A549 (cell line): ENCODE results near the gene KCNC2. TPM values are rescaled to one million over a fixed set of nuclear protein-coding genes. Genes with fewer than 3 reads are reported as not detected.

ENCODE experiments used
- ATAC-seq, 2 experiments: fragments of 200-7000 bp in 1 of 2; fragments of >200 bp in 1 of 2; cut with Nextera tagmentation in 1 of 2; cut with Tn5 transposase in 1 of 2; 3 replicates each; pipeline versions ENCODE4 v1.8.0 to v1.9.1; 2018 to 2020; ENCODE audit warnings: mild to moderate bottlenecking in 1 of 2, moderate library complexity in 1 of 2
- CTCF ChIA-PET: fragments of 300-600 bp; sonication (Branson Sonifier 250); formaldehyde crosslinking; extraction: SDS; loops from one replicate; lab custom pipeline; 2021; ENCODE audit warnings: antibody characterized with exemption, inconsistent platforms; lab: Yijun Ruan, JAX
- POLR2A ChIA-PET: fragments of 350-600 bp; formaldehyde crosslinking; extraction: SDS; loops from one replicate; lab custom pipeline; 2021; ENCODE audit warnings: antibody characterized with exemption, inconsistent platforms; lab: Yijun Ruan, JAX
- DNase-seq, 2 experiments: peaks; one replicate each; pipeline versions ENCODE4 v3.0.0 to v3.0.0-alpha.2; 2011 to 2016; ENCODE audit warnings: low read depth in 1 of 2, low spot score in 1 of 2
- FAIRE-seq: peaks from 2 replicates; lab custom pipeline; 2011; peaks lifted over from hg19 to GRCh38; lab: Jason Lieb, UNC
- H3K27ac ChIP-seq, 2 experiments: fragments of >200 bp; sonication (Bioruptor Twin); formaldehyde crosslinking; 3 replicates each; pipeline ENCODE4 v1.5.1; 2016 to 2017
- H3K4me1 ChIP-seq: fragments of >200 bp; sonication (Bioruptor Twin); formaldehyde crosslinking; 3 replicates; pipeline ENCODE4 v1.6.1; 2016
- H3K4me2 ChIP-seq: fragments of >200 bp; sonication (Bioruptor Twin); formaldehyde crosslinking; 3 replicates; pipeline ENCODE4 v1.6.1; 2016
- H3K4me3 ChIP-seq: fragments of >200 bp; sonication (Bioruptor Twin); formaldehyde crosslinking; 3 replicates; pipeline ENCODE4 v1.5.1; 2016
- H3K9me3 ChIP-seq: fragments of >200 bp; sonication (Bioruptor Twin); formaldehyde crosslinking; 3 replicates; pipeline ENCODE4 v1.6.1; 2016
- BHLHE40 ChIP-seq: IDR thresholded peaks from 2 replicates; pipeline ENCODE4 v1.6.1; 2012; ENCODE audit warnings: low read depth, low read length, inconsistent platforms
- CHD4 ChIP-seq: fragments of 200-600 bp; sonication (generic); IDR thresholded peaks from 2 replicates; pipeline ENCODE4 v1.6.1; 2016; ENCODE audit warnings: antibody characterized with exemption, mild to moderate bottlenecking, borderline replicate concordance
- EP300 ChIP-seq, 2 experiments: fragments of >200 bp; sonication (Bioruptor Twin); formaldehyde crosslinking; IDR thresholded peaks; 2 replicates in 1 of 2; 3 replicates in 1 of 2; pipeline ENCODE4 v1.6.1; 2016 to 2017
- FOSL2 ChIP-seq, 2 experiments: fragments of 450-650 bp in 1 of 2; fragments of >200 bp in 1 of 2; sonication (Bioruptor Twin) in 1 of 2; formaldehyde crosslinking; IDR thresholded peaks; 2 replicates each; pipeline versions ENCODE4 v1.5.0 to v1.6.1; 2016 to 2020; ENCODE audit warnings: mild to moderate bottlenecking in 1 of 2, moderate library complexity in 1 of 2
- GATA3 ChIP-seq: IDR thresholded peaks from 2 replicates; pipeline ENCODE4 v1.6.1; 2012; ENCODE audit warnings: borderline replicate concordance
- HDAC2 ChIP-seq: fragments of 200-600 bp; sonication (generic); IDR thresholded peaks from 2 replicates; pipeline ENCODE4 v1.6.1; 2016
- KDM5A ChIP-seq: fragments of 200-600 bp; sonication (generic); IDR thresholded peaks from 2 replicates; pipeline ENCODE4 v1.6.1; 2016; ENCODE audit warnings: antibody characterized with exemption, mild to moderate bottlenecking
- MAZ ChIP-seq: fragments of 150-350 bp; IDR thresholded peaks from 2 replicates; pipeline ENCODE4 v1.6.1; 2014; ENCODE audit warnings: antibody characterized with exemption, low read depth, low read length, borderline replicate concordance
- NPAS2 ChIP-seq: fragments of 250-450 bp; sonication (Bioruptor Pico); IDR thresholded peaks from 2 replicates; pipeline ENCODE4 v1.8.0; 2022; ENCODE audit warnings: mild to moderate bottlenecking, moderate library complexity, borderline replicate concordance
- TFCP2L1 ChIP-seq: fragments of 250-450 bp; sonication (Bioruptor Pico); IDR thresholded peaks from 2 replicates; pipeline ENCODE4 v1.5.0; 2021; ENCODE audit warnings: mild to moderate bottlenecking
- ZC3H11A ChIP-seq: fragments of 450-650 bp; IDR thresholded peaks from 2 replicates; pipeline ENCODE4 v1.6.1; 2014; ENCODE audit warnings: antibody characterized with exemption, mild to moderate bottlenecking
- ZFP36 ChIP-seq: fragments of 450-650 bp; IDR thresholded peaks from 2 replicates; pipeline ENCODE4 v1.6.1; 2014; ENCODE audit warnings: borderline replicate concordance; ENCODE audit not compliant: partially characterized antibody
- ZSCAN20 ChIP-seq: fragments of 250-450 bp; sonication (Bioruptor Pico); IDR thresholded peaks from 2 replicates; pipeline ENCODE4 v1.8.0; 2022; ENCODE audit warnings: mild to moderate bottlenecking, moderate library complexity
- WGBS: methylation state at CpG from one replicate; pipeline ENCODE4 v1.1.6; 2017; ENCODE audit errors: missing lambda C conversion rate; 5-methylcytosine and 5-hydroxymethylcytosine counted together
- polyA plus RNA-seq, 4 experiments: library from polyadenylated mRNA; depleted of rRNA in 3 of 4; stranded (reverse); fragments of >200 nt; fragmentation: RNase III in 1 of 4; extraction: RNeasy Plus Mini Kit Qiagen cat#74134 plus additional on column Dnase treatment in 1 of 4; gene quantifications; 2 replicates in 3 of 4; 3 replicates in 1 of 4; pipeline ENCODE4 v1.2.3, GENCODE V29; 2011 to 2017
- TF ChIP-seq, protein P1 (sequence below): fragments of 250-450 bp; sonication (Bioruptor Pico); IDR thresholded peaks from 2 replicates; pipeline ENCODE4 v1.5.0; 2021; ENCODE audit warnings: mild to moderate bottlenecking, moderate library complexity, borderline replicate concordance
- TF ChIP-seq, protein P2 (sequence below): IDR thresholded peaks from 2 replicates; pipeline ENCODE4 v1.6.1; 2012
- TF ChIP-seq, protein P3 (sequence below): fragments of >200 bp; sonication (Bioruptor Twin); formaldehyde crosslinking; IDR thresholded peaks from 3 replicates; pipeline ENCODE4 v1.5.1; 2016
- TF ChIP-seq, protein P4 (sequence below): fragments of 450-650 bp; IDR thresholded peaks from 2 replicates; pipeline ENCODE4 v1.6.1; 2014; ENCODE audit warnings: antibody characterized with exemption
- TF ChIP-seq, protein P5 (sequence below): fragments of >200 bp; sonication (Bioruptor Twin); formaldehyde crosslinking; IDR thresholded peaks from 3 replicates; pipeline ENCODE4 v1.6.1; 2016
- TF ChIP-seq, protein P6 (sequence below): IDR thresholded peaks from 2 replicates; pipeline ENCODE4 v1.6.1; 2012; ENCODE audit warnings: low read depth, borderline replicate concordance
- TF ChIP-seq, protein P7 (sequence below): IDR thresholded peaks from 2 replicates; pipeline ENCODE4 v1.6.1; 2012

Gene KCNC2
- polyA plus RNA-seq, 2 of the 4 experiments (the other 2 are of a cell fraction) = not detected

DNA sequence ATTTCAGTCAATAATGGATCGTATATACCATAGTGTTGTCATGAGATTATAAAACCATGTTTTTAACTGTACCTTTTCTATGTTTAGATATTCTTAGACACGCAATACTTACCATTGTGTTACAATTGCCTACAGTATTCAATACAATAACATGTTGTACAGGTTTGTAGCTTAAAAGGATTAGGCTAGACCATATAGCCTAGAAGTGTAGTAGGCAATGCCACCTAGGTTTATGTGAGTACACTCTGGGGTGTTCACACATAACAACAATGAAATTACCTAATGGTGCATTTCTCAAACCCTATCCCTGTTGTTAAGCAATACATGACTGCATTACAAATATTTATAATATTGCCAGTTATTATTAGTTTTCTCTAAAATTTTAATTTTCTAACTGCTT, 144.2 kb downstream of the KCNC2 start:
- WGBS = 73% methylated on average over 2 of the region's 2 CpGs
- CTCF ChIA-PET = no interaction called here
- H3K9me3 ChIP-seq = no peaks in the 10 kb centered on the region
- FAIRE-seq (no peak), DNase-seq (no peak)
- TF ChIP-seq FOSL2 (IDR thresholded peaks at IDR 0.05) = no peak
- no peak for TF ChIP-seq FOSL2 (CRISPR knock-in tag; IDR thresholded peaks at IDR 0.05)
- no peak for TF ChIP-seq HDAC2
- TF ChIP-seq, protein P1, sequence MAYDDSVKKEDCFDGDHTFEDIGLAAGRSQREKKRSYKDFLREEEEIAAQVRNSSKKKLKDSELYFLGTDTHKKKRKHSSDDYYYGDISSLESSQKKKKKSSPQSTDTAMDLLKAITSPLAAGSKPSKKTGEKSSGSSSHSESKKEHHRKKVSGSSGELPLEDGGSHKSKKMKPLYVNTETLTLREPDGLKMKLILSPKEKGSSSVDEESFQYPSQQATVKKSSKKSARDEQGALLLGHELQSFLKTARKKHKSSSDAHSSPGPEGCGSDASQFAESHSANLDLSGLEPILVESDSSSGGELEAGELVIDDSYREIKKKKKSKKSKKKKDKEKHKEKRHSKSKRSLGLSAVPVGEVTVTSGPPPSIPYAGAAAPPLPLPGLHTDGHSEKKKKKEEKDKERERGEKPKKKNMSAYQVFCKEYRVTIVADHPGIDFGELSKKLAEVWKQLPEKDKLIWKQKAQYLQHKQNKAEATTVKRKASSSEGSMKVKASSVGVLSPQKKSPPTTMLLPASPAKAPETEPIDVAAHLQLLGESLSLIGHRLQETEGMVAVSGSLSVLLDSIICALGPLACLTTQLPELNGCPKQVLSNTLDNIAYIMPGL (CRISPR knock-in tag) = no peak
- no peak for TF ChIP-seq NPAS2 (CRISPR knock-in tag)
- TF ChIP-seq CHD4 = no peak
- no peak for TF ChIP-seq ZFP36
- TF ChIP-seq, protein P2, sequence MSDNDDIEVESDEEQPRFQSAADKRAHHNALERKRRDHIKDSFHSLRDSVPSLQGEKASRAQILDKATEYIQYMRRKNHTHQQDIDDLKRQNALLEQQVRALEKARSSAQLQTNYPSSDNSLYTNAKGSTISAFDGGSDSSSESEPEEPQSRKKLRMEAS = no peak
- no peak for TF ChIP-seq ZC3H11A
- TF ChIP-seq GATA3 = no peak
- TF ChIP-seq, all 56 proteins: peak for 0
- H3K27ac ChIP-seq = no peak overlapping the region
- no peak overlapping the region for H3K4me3 ChIP-seq
- H3K4me1 ChIP-seq = no peaks in the 10 kb centered on the region
- ATAC-seq = no peak
- H3K4me2 ChIP-seq = no peak overlapping the region
- POLR2A ChIA-PET = no interaction called here

DNA sequence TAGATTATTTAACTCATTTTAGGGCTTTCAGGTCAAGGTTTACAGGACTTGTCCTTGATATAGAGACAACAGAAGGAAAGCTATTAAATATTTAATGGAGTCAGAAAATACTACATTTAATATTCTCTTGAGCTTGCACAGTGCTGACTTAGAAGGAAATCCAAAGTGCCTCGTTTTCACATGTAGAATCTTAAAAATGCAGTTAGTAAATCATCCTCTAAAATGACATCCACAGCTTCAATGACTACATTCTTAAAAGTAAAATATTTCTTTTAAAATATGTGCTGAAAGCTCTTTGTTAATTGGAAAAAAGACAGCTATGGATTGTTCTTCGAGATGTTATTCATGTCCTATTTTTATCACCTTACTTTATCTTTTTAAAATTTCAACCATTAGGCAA, 146.9 kb downstream of the KCNC2 start:
- POLR2A ChIA-PET = no interaction called here
- CTCF ChIA-PET = no interaction called here
- FAIRE-seq (no peak), ATAC-seq (no peak), DNase-seq (no peak)
- WGBS = 14% methylated on average over 2 of the region's 2 CpGs
- Histone ChIP-seq H3K4me2 (no peak overlapping the region), H3K27ac (no peak overlapping the region), H3K9me3 (no peaks in the 10 kb centered on the region), H3K4me3 (no peak overlapping the region), H3K4me1 (no peaks in the 10 kb centered on the region)
- TF ChIP-seq ZC3H11A (no peak), EP300 (IDR thresholded peaks at IDR 0.05) (no peak), TFCP2L1 (CRISPR knock-in tag) (no peak), MAZ (no peak), BHLHE40 (no peak), KDM5A (no peak), FOSL2 (IDR thresholded peaks at IDR 0.05) (no peak), FOSL2 (CRISPR knock-in tag; IDR thresholded peaks at IDR 0.05) (no peak), HDAC2 (no peak), ZSCAN20 (CRISPR knock-in tag) (no peak)
- TF ChIP-seq, protein P1 (CRISPR knock-in tag) = no peak
- TF ChIP-seq, protein P3, sequence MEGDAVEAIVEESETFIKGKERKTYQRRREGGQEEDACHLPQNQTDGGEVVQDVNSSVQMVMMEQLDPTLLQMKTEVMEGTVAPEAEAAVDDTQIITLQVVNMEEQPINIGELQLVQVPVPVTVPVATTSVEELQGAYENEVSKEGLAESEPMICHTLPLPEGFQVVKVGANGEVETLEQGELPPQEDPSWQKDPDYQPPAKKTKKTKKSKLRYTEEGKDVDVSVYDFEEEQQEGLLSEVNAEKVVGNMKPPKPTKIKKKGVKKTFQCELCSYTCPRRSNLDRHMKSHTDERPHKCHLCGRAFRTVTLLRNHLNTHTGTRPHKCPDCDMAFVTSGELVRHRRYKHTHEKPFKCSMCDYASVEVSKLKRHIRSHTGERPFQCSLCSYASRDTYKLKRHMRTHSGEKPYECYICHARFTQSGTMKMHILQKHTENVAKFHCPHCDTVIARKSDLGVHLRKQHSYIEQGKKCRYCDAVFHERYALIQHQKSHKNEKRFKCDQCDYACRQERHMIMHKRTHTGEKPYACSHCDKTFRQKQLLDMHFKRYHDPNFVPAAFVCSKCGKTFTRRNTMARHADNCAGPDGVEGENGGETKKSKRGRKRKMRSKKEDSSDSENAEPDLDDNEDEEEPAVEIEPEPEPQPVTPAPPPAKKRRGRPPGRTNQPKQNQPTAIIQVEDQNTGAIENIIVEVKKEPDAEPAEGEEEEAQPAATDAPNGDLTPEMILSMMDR = no peak
- TF ChIP-seq, protein P4, sequence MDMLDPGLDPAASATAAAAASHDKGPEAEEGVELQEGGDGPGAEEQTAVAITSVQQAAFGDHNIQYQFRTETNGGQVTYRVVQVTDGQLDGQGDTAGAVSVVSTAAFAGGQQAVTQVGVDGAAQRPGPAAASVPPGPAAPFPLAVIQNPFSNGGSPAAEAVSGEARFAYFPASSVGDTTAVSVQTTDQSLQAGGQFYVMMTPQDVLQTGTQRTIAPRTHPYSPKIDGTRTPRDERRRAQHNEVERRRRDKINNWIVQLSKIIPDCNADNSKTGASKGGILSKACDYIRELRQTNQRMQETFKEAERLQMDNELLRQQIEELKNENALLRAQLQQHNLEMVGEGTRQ = no peak
- TF ChIP-seq, protein P5, sequence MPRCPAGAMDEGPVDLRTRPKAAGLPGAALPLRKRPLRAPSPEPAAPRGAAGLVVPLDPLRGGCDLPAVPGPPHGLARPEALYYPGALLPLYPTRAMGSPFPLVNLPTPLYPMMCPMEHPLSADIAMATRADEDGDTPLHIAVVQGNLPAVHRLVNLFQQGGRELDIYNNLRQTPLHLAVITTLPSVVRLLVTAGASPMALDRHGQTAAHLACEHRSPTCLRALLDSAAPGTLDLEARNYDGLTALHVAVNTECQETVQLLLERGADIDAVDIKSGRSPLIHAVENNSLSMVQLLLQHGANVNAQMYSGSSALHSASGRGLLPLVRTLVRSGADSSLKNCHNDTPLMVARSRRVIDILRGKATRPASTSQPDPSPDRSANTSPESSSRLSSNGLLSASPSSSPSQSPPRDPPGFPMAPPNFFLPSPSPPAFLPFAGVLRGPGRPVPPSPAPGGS = no peak
- TF ChIP-seq, protein P6, sequence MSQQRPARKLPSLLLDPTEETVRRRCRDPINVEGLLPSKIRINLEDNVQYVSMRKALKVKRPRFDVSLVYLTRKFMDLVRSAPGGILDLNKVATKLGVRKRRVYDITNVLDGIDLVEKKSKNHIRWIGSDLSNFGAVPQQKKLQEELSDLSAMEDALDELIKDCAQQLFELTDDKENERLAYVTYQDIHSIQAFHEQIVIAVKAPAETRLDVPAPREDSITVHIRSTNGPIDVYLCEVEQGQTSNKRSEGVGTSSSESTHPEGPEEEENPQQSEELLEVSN = no peak
- TF ChIP-seq, protein P7, sequence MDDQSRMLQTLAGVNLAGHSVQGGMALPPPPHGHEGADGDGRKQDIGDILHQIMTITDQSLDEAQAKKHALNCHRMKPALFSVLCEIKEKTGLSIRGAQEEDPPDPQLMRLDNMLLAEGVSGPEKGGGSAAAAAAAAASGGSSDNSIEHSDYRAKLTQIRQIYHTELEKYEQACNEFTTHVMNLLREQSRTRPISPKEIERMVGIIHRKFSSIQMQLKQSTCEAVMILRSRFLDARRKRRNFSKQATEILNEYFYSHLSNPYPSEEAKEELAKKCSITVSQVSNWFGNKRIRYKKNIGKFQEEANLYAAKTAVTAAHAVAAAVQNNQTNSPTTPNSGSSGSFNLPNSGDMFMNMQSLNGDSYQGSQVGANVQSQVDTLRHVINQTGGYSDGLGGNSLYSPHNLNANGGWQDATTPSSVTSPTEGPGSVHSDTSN = no peak
- TF ChIP-seq, protein P2 = no peak
